Sigmoid colon (tissue), 7 donors: ENCODE data around the gene IL12RB2. TPM values are rescaled to one million over a fixed set of nuclear protein-coding genes. Genes with fewer than 3 reads are reported as not detected.

Experiments used
- DNase-seq: peaks from one replicate; pipeline ENCODE4 v3.0.0-alpha.2; 2019
- H3K27ac ChIP-seq, 4 donors: fragments of 200-600 bp; sonication (generic); one replicate each; pipeline ENCODE4 v1.5.1; 2016 to 2019; ENCODE audit warnings: mild to moderate bottlenecking in 1 of 4
- H3K27me3 ChIP-seq, 3 donors: fragments of 200-600 bp; sonication (generic); one replicate each; pipeline ENCODE4 v1.5.1; 2019; ENCODE audit warnings: mild to moderate bottlenecking in 1 of 3
- H3K36me3 ChIP-seq, 4 donors: fragments of 200-600 bp; sonication (generic); one replicate each; pipeline ENCODE4 v1.5.1; 2016 to 2019
- H3K4me1 ChIP-seq, 4 donors: fragments of 200-600 bp; sonication (generic); one replicate each; pipeline ENCODE4 v1.5.1; 2017 to 2019
- H3K4me3 ChIP-seq, 4 donors: fragments of 200-600 bp; sonication (generic); one replicate each; pipeline ENCODE4 v1.5.1; 2017 to 2019; ENCODE audit warnings: mild to moderate bottlenecking in 2 of 4, moderate library complexity in 1 of 4
- H3K9me3 ChIP-seq, 4 donors: fragments of 200-600 bp in 3 of 4; sonication (generic) in 3 of 4; one replicate each; pipeline versions ENCODE4 v1.5.1 to v1.6.1; 2013 to 2019
- EP300 ChIP-seq, 4 donors: sonication (generic); formaldehyde crosslinking; IDR thresholded peaks; one replicate each; pipeline ENCODE4 v1.6.1; 2017; ENCODE audit warnings: antibody characterized with exemption in 4 of 4
- POLR2A ChIP-seq, 2 donors: fragments of 450-650 bp; IDR thresholded peaks; one replicate each; pipeline ENCODE4 v1.6.1; 2016; ENCODE audit warnings: antibody characterized with exemption in 2 of 2, mild to moderate bottlenecking in 2 of 2, moderate library complexity in 2 of 2
- POLR2AphosphoS5 ChIP-seq, 4 donors: sonication (generic); formaldehyde crosslinking; IDR thresholded peaks; one replicate each; pipeline ENCODE4 v1.6.1; 2017; ENCODE audit warnings: antibody characterized with exemption in 4 of 4
- WGBS, 2 donors: extraction: QIAGEN DNeasy Blood & Tissue Kit; methylation state at CpG; one replicate each; pipeline ENCODE4 v1.1.7; 2013; 5-methylcytosine and 5-hydroxymethylcytosine counted together
- intact Hi-C: fragments of 100-400 bp; cut with DNase I; formaldehyde crosslinking; loops from one replicate; pipeline ENCODE4 v1.15.1; 2023
- polyA plus RNA-seq, 3 donors: library from polyadenylated mRNA; stranded (reverse); fragments of 200-250 nt; gene quantifications; one replicate each; pipeline ENCODE4 v1.2.3, GENCODE V29; 2013
- total RNA-seq, 4 donors: library from RNA; depleted of rRNA; stranded (reverse); fragments of >200 nt; gene quantifications; one replicate each; pipeline ENCODE4 v1.1.0, GENCODE V29; 2016
- TF ChIP-seq, protein P1 (sequence below), 4 experiments: fragments of 450-650 bp in 3 of 4; fragments of 200-600 bp in 1 of 4; IDR thresholded peaks; one replicate each; pipeline ENCODE4 v1.5.1; 2016 to 2019; ENCODE audit warnings: antibody characterized with exemption in 4 of 4, mild to moderate bottlenecking in 3 of 4, moderate library complexity in 2 of 4
- donor health status: healthy with polysubstance abuse.
- donor health status: Bipolar disorder and iron deficiency.
- donor health status: healthy.

The IL12RB2 gene, protein sequence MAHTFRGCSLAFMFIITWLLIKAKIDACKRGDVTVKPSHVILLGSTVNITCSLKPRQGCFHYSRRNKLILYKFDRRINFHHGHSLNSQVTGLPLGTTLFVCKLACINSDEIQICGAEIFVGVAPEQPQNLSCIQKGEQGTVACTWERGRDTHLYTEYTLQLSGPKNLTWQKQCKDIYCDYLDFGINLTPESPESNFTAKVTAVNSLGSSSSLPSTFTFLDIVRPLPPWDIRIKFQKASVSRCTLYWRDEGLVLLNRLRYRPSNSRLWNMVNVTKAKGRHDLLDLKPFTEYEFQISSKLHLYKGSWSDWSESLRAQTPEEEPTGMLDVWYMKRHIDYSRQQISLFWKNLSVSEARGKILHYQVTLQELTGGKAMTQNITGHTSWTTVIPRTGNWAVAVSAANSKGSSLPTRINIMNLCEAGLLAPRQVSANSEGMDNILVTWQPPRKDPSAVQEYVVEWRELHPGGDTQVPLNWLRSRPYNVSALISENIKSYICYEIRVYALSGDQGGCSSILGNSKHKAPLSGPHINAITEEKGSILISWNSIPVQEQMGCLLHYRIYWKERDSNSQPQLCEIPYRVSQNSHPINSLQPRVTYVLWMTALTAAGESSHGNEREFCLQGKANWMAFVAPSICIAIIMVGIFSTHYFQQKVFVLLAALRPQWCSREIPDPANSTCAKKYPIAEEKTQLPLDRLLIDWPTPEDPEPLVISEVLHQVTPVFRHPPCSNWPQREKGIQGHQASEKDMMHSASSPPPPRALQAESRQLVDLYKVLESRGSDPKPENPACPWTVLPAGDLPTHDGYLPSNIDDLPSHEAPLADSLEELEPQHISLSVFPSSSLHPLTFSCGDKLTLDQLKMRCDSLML
- total RNA-seq: 1 to 10 TPM in 2 of 4 donors, under 1 TPM in 1, not detected in 1; 0.99 to 2.1 (median 1.5) TPM
- polyA plus RNA-seq: 1 to 10 TPM in 1 of 3 donors, not detected in 2; 1.1 TPM

DNA sequence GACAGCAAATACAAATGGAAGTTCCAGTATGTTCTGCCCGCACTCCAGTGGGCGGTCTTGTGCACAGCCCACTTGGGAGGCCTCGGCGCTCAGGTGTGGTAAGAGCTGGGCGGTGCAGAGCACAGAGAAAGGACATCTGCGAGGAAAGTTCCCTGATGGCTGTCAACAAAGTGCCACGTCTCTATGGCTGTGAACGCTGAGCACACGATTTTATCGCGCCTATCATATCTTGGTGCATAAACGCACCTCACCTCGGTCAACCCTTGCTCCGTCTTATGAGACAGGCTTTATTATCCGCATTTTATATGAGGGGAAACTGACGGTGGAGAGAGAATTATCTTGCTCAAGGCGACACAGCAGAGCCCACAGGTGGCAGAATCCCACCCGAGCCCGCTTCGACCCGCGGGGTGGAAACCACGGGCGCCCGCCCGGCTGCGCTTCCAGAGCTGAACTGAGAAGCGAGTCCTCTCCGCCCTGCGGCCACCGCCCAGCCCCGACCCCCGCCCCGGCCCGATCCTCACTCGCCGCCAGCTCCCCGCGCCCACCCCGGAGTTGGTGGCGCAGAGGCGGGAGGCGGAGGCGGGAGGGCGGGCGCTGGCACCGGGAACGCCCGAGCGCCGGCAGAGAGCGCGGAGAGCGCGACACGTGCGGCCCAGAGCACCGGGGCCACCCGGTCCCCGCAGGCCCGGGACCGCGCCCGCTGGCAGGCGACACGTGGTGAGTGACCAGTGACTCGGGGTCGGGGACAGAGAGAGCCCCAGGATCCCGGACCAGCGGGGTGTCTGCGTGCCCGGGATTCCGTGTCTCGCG lies at the start of gene IL12RB2:
TSS of gene IL12RB2 (plus strand) at position 623 of the 810 bp plus-strand sequence. CDS start 12,496 bp downstream, outside the sequence.
- DNase-seq: no peak
- Histone ChIP-seq H3K9me3 (no peaks in the 10 kb centered on the region), H3K4me3 (peak within 1 kb of the TSS in 3 of 4 donors; percentile 34 to 47 (median 46)), H3K4me1 (peaks cover 0 to 12% (median 9%) of the 10 kb centered on the region in 4 donors), H3K27ac (no peak within 1 kb of the TSS), H3K36me3 (no peaks in the 10 kb centered on the region), H3K27me3 (peaks cover 9 to 23% (median 14%) of the 10 kb centered on the region in 3 donors)
- intact Hi-C loops: no loop called here
- WGBS, 2 donors: 2% methylated on average over 75 of the region's 75 CpGs
- no peak for TF ChIP-seq EP300 (IDR thresholded peaks at IDR 0.05)
- no peak for TF ChIP-seq POLR2AphosphoS5 (IDR thresholded peaks at IDR 0.05)
- TF ChIP-seq, protein P1, sequence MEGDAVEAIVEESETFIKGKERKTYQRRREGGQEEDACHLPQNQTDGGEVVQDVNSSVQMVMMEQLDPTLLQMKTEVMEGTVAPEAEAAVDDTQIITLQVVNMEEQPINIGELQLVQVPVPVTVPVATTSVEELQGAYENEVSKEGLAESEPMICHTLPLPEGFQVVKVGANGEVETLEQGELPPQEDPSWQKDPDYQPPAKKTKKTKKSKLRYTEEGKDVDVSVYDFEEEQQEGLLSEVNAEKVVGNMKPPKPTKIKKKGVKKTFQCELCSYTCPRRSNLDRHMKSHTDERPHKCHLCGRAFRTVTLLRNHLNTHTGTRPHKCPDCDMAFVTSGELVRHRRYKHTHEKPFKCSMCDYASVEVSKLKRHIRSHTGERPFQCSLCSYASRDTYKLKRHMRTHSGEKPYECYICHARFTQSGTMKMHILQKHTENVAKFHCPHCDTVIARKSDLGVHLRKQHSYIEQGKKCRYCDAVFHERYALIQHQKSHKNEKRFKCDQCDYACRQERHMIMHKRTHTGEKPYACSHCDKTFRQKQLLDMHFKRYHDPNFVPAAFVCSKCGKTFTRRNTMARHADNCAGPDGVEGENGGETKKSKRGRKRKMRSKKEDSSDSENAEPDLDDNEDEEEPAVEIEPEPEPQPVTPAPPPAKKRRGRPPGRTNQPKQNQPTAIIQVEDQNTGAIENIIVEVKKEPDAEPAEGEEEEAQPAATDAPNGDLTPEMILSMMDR (IDR thresholded peaks at IDR 0.05): no peak
- no peak for TF ChIP-seq POLR2A (IDR thresholded peaks at IDR 0.05)

DNA sequence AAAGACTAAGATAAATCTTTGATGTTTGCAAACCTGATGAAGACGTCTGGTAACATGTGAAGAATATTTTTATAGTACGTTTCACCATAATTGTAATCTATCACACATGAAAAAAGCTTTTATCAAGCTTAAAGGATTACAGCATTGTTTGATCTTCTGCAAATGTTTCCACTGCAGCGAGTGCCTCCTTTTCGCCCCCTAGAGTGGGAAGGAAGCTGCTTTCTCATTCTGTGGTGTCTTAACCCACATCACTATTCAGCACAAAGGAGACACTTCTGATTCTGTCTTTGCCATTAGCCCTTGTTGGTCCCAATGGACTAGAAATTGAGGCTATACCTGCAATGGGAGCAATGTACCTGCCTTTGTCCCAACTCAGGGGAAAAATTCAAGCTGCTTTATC lies 46.0 kb upstream of the IL12RB2 start:
- TF ChIP-seq EP300 (IDR thresholded peaks at IDR 0.05) (no peak), POLR2A (IDR thresholded peaks at IDR 0.05) (no peak), POLR2AphosphoS5 (IDR thresholded peaks at IDR 0.05) (no peak)
- TF ChIP-seq, protein P1 (IDR thresholded peaks at IDR 0.05): no peak
- 18 to 45% methylated on average over 4 of the region's 4 CpGs for WGBS, 2 donors
- intact Hi-C loops: no loop called here

DNA sequence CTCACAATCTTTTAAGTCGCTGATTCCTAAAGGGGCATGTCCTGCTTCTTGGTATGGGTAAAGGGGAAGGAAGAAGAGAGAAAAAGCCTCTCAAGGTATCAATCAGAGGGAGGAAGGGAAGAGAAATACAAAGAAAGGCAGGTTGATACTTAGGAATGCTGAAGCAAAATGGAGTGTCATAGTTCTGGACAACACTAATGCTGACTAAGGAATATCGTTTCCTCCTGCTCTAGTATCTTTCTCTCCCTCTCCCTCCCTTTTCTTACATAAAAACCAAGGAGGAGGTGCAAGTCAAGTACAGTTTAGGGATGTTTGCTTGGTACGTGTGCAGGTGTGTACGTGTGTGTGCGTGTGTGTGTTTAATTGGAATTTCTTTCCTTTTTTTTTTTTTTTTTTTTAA lies 44.9 kb upstream of the IL12RB2 start:
- 86 to 87% methylated on average over 5 of the region's 5 CpGs for WGBS, 2 donors
- no peak for DNase-seq
- intact Hi-C loops: no loop called here
- Histone ChIP-seq H3K9me3 (no peaks in the 10 kb centered on the region), H3K4me1 (no peaks in the 10 kb centered on the region), H3K36me3 (no peaks in the 10 kb centered on the region), H3K4me3 (no peak overlapping the region), H3K27me3 (no peaks in the 10 kb centered on the region), H3K27ac (no peak overlapping the region)
- TF ChIP-seq POLR2A (IDR thresholded peaks at IDR 0.05) (no peak), POLR2AphosphoS5 (IDR thresholded peaks at IDR 0.05) (no peak), EP300 (IDR thresholded peaks at IDR 0.05) (no peak)
- TF ChIP-seq, protein P1 (IDR thresholded peaks at IDR 0.05): no peak

More for the DNA sequence above, 46.0 kb upstream of the IL12RB2 start:
- H3K4me3 ChIP-seq: no peak overlapping the region
- no peaks in the 10 kb centered on the region for H3K36me3 ChIP-seq
- no peaks in the 10 kb centered on the region for H3K9me3 ChIP-seq
- DNase-seq: no peak
- no peaks in the 10 kb centered on the region for H3K4me1 ChIP-seq
- no peaks in the 10 kb centered on the region for H3K27me3 ChIP-seq
- H3K27ac ChIP-seq: no peak overlapping the region

DNA sequence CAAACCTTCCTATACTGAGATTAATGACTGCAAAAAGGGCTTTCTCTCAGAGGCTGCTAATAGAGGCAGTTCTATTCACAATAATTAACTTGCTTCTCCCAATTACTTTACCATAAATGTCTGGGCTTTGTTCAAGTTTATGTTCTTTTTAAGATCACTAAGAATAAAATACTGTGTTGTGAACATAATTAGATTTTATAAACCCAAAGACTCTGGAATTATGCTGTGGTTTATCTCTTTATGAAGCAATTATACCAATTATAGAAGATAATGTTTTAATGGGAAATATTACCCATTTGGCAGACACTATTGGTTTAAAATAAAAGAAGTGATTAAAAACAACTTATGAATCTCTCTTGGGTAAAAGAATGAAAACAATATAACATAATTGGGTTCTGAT lies 43.5 kb upstream of the IL12RB2 start:
- no peaks in the 10 kb centered on the region for H3K27me3 ChIP-seq
- DNase-seq: no peak
- H3K27ac ChIP-seq: no peak overlapping the region
- no peak for TF ChIP-seq EP300 (IDR thresholded peaks at IDR 0.05)
- TF ChIP-seq, protein P1 (IDR thresholded peaks at IDR 0.05): no peak
- H3K9me3 ChIP-seq: no peaks in the 10 kb centered on the region
- no peaks in the 10 kb centered on the region for H3K36me3 ChIP-seq
- intact Hi-C loops: no loop called here
- H3K4me3 ChIP-seq: no peak overlapping the region
- no peaks in the 10 kb centered on the region for H3K4me1 ChIP-seq
